Activated CD4-positive, alpha-beta T cell treated with anti-CD3 and anti-CD28 coated beads, Interleukin-2, amount 50 U/mL, for 4 hours (primary cell): ENCODE measurements around the gene SLC8A1.

ENCODE experiments used
- DNase-seq, 2 experiments: peaks; one replicate each; pipeline ENCODE4 v3.0.0-alpha.2; 2020

Gene SLC8A1

GRCh38 chr2:40380041-40380440, 71.8 kb downstream of the SLC8A1 start:
- no peak for DNase-seq

- no peak for DNase-seq
These were observed 77.2 kb downstream of the SLC8A1 start for GRCh38 chr2:40374543-40375240.

DNA sequence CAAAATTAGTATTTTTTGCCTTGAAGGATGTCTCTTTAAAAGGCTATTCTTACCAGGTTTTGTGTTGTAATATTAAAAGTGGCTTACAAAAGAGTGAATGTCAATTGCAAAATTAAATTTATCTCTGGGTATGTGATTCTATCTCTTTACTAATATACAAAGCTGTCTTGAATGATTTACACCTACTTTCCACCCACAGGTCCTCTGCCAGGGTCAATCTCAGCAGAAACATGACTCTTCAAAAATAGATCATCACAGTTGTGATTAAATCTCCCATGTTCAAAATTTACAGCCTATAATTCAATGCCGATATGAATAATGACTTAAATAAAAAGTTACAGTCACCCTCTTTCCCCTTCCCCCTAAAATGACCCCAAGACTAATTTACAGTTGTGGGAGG, 78.8 kb downstream of the SLC8A1 start:
- DNase-seq = no peak

- no peak for DNase-seq
These were observed 79.5 kb downstream of the SLC8A1 start for GRCh38 chr2:40372283-40372985.

DNA sequence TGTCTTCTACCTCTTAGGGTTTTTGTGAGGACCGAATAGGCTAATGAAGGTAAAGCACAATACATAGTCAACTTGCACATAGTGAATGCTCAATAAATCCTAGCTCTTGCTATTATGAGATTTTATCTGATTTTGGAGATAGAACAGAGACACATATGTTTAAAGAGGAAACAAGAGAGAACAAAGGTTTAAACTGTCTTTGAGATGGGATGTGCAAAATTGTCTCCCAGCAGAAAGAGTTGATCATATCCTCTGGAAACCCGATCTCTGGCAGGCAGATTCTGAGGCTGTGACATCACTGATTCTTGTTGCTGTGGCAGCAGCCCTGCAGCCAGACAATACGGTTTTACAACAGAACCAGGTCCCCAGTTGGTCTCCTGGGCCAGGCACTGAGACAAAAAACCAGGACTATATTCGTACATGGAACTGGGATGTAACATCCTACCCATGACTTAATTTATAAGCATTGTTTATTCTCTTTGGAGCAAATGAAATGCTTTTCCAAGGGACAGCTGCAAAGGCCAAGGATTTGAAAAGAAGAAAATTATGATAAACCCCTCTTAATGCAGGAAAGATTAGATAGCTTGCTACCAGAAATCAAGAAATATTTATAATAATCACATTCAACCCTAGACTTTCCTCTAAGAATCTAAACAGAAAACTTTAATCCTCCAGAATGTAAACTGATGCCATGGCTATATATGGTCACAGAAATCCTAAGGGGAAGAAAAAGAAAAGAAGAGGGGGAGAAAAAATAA, 80.2 kb downstream of the SLC8A1 start:
- no peak for DNase-seq

DNA sequence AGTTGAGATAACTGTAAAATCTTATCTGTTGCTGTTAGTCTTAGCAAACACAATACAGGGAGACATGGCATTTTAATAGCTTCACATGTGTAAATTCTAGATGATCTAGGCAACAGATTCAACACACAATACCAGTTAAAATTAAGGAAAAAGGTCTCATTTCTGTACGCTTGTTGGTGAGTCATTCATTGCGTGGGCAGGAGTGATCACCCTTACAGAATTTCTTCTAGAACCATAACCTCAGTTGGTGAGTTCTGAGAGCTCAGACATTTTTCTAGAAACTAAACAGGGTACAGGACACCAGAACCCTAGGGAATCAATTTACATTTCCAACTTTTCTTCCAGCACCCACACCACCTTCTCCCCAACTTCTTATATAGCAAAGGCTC, 81.9 kb downstream of the SLC8A1 start:
- no peak for DNase-seq

DNA sequence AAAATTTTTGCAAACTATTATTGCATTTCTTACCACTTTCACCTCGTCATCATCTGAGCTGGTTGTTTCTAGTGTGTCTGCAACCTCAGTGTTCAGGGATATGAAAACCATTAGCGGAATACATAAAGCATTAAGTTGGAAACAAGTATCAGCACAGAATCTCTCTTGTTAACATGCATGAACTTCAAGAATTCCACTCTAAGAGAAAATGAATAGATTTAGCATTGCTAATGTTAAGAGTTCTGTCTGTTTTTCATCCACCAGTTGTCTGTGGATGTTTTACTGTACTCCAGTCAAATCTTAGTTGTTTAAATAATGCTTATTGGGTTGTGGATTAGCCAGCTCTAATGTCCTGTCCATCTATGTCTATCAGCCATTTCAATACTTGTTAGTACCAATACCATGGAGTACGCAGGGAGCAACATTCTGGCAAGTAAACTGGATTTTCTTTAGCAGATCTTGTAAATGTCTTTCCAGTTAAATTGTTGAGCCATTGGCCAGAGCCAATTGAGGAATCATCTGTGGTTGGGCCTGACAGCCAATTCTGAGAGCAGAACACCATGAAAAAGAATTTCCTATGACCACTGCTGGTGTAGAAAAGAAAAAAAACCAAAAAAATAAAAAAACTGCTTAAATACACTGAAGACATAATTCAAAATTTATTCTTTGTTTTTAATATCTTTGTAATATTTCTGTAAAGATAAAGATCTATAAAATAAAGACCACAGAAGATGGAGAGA, 82.5 kb downstream of the SLC8A1 start:
- DNase-seq = no peak

GRCh38 chr2:40367652-40368051, 84.2 kb downstream of the SLC8A1 start:
- no peak for DNase-seq

DNA sequence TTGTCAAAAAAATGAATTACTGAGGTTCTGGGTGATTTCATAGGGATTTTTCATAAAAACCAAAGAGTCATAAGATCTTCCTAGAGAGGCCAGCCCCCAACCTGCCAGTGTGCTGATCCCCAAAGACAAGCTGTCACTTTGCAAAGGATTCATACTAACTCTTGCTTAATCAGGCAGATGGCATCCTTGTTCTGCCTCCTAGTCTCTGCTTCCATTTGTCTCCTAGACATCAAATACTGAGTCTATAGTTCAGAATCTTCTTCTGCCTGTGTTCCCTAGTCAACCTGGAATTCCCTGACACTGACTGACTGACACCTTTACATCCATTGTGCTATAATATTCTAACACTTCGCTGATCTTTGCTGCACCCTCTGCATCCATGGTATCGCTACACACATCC, 84.9 kb downstream of the SLC8A1 start:
- DNase-seq = no peak

- no peak for DNase-seq
These were observed 87.6 kb downstream of the SLC8A1 start for GRCh38 chr2:40364151-40364874.

GRCh38 chr2:40363631-40364030, 88.3 kb downstream of the SLC8A1 start:
- no peak for DNase-seq

DNA sequence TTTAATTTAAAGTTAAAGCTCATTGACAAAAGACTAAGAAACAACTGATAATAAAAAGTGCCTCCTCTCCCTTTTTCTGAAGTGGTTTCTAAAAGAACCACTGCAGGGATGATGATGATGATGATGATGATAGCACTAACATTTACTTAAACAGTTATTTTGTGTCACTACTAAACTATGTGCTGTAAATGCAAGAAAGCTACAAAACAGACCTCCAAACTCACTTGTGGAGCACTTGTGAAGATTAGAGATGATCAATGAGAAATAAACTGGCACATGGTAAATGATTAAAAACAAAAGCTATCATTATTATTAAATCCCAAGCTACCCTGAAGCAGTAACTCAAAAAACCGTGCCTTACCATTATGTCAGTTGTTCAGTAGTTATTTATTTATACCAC, 88.7 kb downstream of the SLC8A1 start:
- DNase-seq = no peak

DNA sequence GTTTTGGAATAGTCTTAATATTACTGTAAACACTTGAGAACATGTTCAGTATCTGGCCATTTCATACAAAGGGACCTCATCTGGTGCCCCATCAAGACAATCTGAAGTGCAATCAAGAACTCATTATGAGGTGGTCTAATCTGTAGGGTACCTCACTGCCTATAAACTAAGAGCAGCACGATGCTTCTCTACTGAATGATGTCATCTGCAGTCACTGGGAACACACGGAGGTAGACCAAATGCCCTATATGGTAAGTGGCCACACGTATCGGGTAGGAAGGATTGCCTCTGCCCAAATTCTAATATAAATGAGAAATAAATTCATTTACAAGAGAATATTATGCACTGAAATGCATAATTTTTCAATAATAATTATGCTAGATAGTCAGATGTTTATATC, 90.4 kb downstream of the SLC8A1 start:
- DNase-seq = no peak

DNA sequence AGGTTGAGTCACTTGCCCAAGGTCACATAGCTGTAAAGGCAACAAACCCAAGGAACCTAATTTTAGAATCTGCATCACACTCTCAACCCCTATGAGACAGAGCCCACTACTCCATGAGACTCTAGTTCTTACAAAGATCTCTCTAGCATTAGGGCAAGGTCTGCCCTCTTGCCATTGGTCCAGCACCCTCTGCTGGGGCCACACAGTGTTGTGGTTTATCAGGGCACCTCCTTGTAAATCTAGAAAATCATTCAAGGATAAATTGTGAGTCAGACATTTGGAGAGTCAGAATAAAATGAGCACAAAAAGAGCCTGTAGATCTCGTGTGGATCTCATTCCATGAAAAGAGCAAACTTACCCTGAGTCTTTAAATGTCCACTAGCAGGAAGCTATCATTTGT, 91.2 kb downstream of the SLC8A1 start:
- no peak for DNase-seq

DNA sequence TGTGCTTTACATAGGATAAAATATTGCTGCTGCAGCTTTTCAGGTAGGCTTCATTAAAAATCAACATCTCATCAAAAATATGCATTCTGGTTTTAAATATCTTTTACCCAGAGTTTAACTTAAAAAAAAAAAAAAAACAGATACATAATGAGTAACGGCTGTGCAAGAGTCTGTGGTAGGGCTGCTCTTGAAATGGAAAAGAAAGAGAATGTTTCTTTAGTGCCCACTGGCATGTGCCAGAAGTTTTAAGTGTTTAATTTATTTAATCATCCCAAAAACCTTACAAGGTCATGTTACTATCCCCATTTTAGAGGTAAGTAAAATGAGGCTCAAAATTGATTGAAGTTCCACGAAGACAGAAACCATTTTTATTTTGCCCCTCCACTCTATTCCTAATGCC, 92.1 kb downstream of the SLC8A1 start:
- no peak for DNase-seq

DNA sequence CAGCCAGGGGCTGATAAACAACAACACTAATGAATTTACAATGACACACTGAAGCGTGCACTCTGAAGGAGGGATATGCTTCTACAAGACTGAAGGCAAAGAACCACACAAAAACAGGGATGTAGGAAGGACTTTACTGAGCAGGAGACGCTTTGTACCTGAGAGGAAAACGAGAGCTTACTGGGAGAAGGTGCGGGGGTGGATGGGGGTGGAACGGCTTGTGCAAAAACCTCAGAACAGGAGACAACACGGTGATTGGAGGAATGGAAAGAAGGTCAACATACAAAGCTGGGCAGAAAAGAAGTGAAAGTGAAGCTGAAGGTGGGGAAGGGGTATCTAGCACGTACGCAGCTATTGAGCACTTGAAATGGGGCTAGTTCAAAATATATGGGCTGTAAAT, 93.1 kb downstream of the SLC8A1 start:
- DNase-seq = no peak

- no peak for DNase-seq
These were observed 94.2 kb downstream of the SLC8A1 start for GRCh38 chr2:40357667-40358066.

DNA sequence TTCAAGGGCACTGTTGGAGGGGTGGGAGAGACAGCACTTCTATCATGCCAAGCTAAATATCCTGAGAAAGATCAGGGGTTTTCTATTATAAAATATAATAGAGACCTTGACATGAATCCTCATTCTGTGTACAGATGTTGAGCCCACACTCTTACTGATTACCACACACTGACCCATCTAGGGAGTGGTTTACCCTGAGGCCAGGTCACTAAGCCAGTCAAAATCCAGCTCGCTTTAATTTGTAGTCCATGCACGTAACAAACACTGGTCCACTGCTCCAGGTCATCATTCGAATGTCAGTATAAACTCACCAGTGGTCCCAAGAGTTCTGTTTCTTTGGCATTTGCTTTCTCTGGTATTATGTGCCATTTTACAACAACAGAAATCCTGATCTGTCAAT, 96.4 kb downstream of the SLC8A1 start:
- DNase-seq = no peak

- no peak for DNase-seq
These were observed 98.7 kb downstream of the SLC8A1 start for GRCh38 chr2:40353231-40353630.

GRCh38 chr2:40352703-40353099, 99.2 kb downstream of the SLC8A1 start:
- DNase-seq = no peak

GRCh38 chr2:40352041-40352702, 99.7 kb downstream of the SLC8A1 start:
- no peak for DNase-seq

DNA sequence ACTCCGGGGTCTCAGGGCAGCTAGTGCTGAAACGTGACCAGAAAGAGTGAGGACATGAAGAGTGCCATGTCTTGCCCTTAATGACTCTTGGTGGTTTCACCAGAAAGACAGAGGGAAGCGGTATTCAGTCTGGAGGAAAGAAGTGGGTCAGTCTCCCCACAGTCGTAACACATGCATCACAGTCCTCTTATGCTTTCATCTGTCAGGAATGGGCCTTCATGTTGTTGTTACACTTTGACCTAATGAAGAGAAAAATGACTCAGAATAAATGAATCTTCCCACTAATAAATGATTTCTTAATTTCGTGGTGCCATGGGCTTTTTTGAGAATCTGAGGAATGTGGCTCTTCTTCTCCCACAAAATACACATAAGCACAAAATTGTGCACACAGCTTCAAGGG, 103.2 kb downstream of the SLC8A1 start:
- no peak for DNase-seq
